NCI-H2196 (cell line): ENCODE measurements around the gene PHYH.
"Not testable (repeated sequence)": the region's sequence is repeated elsewhere in the genome, so short reads cannot be mapped to it uniquely, and the experiment has no call there.

Experiments used
- DNase-seq: peaks from one replicate; lab custom pipeline; 2025; ENCODE audit not compliant: unreplicated experiment; lab: John Stamatoyannopoulos, UW

Gene PHYH

GRCh38 chr10:13299437-13300287, at the start of gene PHYH:
PHYH (minus strand) TSS chr10:13300064; CDS start chr10:13300042, 22 bp downstream.
- DNase-seq: peak; percentile 76

GRCh38 chr10:13348216-13349017, 48.6 kb upstream of the PHYH start, which contains the start of gene SEPHS1:
SEPHS1 (minus strand) TSS chr10:13348293; CDS start chr10:13344950, 3,343 bp downstream.
- peak; percentile 44 for DNase-seq

GRCh38 chr10:13347500-13348156, 47.8 kb upstream of the PHYH start:
- peak; percentile 57 for DNase-seq

- DNase-seq: no peak
Observed at GRCh38 chr10:13347043-13347499, 47.2 kb upstream of the PHYH start.

GRCh38 chr10:13346283-13347042, 46.6 kb upstream of the PHYH start:
- no peak for DNase-seq

GRCh38 chr10:13340626-13341376, 40.9 kb upstream of the PHYH start:
- DNase-seq: no peak

GRCh38 chr10:13340068-13340467, 40.2 kb upstream of the PHYH start:
- DNase-seq: no peak

GRCh38 chr10:13338390-13339110, 38.7 kb upstream of the PHYH start:
- no peak for DNase-seq

- DNase-seq: no peak
Observed at GRCh38 chr10:13337827-13338196, 37.9 kb upstream of the PHYH start.

- DNase-seq: no peak
Observed at GRCh38 chr10:13337128-13337826, 37.4 kb upstream of the PHYH start.

GRCh38 chr10:13335881-13336280, 36.0 kb upstream of the PHYH start:
- no peak for DNase-seq

GRCh38 chr10:13334556-13334955, 34.7 kb upstream of the PHYH start:
- no peak for DNase-seq

- no peak for DNase-seq
Observed at GRCh38 chr10:13331646-13332045, 31.8 kb upstream of the PHYH start.

GRCh38 chr10:13330980-13331379, 31.1 kb upstream of the PHYH start:
- not testable (repeated sequence) for DNase-seq

GRCh38 chr10:13329565-13329964, 29.7 kb upstream of the PHYH start:
- no peak for DNase-seq

GRCh38 chr10:13328613-13329012, 28.7 kb upstream of the PHYH start:
- no peak for DNase-seq

- no peak for DNase-seq
Observed at GRCh38 chr10:13328126-13328525, 28.3 kb upstream of the PHYH start.

GRCh38 chr10:13327534-13327933, 27.7 kb upstream of the PHYH start:
- no peak for DNase-seq
